Measurements from ENCODE around the gene HDAC4.
A peak's percentile ranks its signal among the peaks of the same experiment; 100 is the strongest.

HDAC4 gene

DNA sequence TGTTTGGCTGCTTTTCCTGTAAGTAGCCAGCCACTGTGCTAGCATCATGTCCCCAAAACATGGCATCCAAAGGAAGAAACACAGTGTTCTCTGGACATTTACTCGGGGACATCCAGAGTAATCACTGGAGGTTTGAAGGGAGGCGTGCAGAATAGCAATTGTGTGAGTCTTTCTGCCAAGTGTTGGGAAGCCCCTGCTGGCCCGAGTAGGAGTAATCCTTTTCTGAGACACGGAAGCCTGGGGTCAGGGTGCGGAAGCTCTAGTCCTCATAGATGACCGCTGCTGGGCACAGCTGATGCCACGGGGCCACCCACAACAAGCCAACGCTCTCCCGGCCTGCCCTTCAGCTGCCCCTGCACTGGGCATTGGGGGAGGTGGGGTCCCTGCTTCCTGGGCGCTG is 24.8 kb upstream of the HDAC4 start:
- DNase-seq (ENCODE audit: low read depth), result no peak

DNA sequence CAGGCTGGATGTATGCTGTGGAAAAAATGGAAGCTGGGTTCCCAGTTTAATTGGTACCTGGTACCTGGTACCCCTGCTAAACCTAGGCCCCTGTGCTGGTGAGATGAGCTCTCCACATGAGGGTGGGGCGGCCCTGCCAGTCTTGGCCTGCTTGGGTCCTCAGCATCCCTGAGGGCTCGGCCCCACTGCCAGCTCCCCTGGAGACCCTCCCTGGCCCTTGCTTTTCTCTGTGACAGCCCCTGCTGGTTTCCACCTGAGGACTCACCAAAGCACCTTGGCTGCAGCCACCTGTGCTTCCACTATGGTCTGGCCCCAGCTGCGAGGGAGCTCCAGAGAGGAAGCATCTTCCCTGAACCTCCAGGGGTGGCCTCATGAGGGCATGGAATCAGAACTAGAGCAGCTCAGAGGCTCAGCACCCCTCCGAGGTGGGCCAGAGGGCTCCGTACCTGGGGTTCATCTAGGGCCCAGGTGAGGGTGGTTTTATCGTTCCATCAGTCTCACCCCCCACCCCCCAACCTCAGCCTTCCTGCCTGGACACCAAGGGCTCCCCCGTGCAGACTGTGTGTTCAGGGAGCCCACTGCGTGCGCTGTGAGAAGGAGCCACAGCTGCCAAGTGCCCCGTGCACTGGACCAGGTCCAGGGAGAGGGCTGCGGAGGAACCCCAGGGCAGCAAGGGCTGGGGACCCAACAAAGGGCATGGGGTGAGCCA is 23.7 kb upstream of the HDAC4 start:
- no peak for DNase-seq (ENCODE audit: low read depth)

DNA sequence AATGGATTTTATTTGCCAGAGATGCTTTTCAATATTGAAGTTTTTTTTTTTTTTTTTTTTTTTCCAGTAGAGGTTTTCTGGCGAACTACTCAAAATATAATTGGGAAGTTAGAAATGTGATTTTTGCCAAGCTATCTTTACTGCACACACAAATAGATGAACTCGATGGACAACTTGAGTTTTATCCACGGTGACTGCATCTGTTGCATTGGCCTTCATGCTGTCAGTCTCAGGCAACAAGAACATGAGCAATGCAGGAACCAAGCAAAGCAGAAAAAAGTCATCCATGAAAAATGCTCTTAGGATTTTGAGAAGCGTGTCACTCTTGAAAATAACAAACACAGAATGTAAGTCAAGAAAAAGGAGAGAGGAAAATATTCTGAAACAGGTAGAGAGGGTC is 22.7 kb upstream of the HDAC4 start:
- DNase-seq (ENCODE audit: low read depth), result no peak

DNA sequence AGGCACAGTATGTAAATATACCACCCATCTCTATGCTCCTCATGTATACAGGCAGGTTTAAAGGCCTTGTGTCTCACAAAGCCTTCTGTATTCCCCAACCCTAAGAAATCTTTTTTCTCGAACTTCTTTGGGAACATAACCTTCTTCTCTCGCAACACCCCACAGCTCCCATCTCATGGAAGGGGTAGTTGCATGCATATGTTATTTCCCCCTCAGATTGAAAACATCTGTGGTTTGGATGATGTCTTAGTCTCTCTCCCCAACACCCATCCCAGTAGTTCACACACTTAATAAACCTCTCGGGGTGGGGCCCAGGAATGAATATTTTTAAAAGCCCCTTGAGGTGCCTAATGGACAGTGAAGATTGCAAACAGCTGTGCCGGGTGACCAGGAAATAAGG is 21.0 kb upstream of the HDAC4 start:
- no peak for DNase-seq (ENCODE audit: low read depth)

DNA sequence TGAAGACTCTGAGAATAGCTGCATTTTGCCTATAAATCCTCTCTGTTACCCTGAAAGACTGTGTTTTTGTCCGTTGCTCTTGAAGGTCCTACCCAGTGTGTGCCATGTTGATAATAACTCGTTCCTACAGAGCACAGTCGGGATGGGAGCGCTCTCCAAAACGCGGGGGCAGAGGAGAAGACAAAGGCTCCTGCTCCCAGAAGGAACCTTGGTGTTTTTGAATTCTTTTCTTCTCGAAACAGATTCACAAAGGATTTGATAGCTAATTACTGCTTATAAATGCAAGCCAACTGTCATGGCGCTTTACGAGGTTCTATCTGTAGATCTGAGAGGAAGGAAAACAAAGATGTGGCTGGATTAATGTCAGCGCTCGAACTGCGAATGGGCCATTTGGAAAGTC is 19.3 kb upstream of the HDAC4 start:
- no peak for DNase-seq (ENCODE audit: low read depth)

DNA sequence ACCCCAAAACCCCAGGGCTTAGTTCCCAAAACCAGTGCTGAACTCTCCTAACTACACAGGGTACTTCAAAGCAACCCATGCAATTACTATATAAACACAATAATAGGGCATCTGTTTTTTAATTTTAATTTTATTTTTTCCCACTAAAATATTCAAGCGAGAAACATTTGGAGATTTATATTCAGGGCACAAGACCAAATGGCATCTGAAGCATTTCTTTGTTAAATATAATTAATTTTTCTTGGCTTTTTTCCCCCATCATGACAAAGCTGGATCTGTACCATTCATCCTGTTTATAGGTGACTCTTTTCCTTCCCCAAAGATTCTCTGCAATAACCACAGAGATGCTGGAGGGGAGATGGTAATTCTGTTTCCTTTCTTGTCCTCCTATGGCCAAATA is 18.1 kb upstream of the HDAC4 start:
- DNase-seq (ENCODE audit: low read depth), result no peak

DNA sequence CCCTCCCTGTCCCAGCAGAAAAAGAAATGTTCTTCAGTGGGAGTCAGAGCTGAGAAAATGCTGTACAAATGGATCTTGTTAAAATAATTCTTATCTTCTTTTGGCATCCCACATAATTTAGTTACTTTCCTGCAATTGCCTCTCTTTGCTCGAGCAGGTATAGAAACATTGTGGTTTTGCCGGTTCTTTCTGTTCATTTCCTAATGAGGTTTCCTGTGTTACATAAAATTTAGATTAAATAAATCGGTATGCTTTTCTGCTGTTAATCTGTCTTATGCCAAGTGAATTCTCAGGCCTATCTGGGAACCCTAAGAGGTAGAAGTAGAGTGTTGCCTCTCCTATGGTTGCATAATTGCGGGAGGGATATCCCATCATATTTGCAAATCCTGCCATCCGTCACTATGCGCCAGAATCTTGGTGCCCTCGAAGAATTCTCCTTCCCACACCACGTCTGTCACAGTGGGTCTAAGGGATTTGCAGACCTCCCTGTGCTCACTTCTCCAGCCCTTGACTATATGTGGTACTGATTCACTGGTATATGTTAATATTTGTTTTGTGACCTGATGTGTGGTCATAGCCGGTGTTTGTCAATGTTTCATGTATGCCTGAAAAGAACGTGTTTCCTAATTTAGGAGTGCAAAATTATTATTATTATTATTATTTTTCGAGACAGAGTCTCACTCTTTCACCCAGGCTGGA is 12.2 kb upstream of the HDAC4 start:
- no peak for DNase-seq (ENCODE audit: low read depth)

DNA sequence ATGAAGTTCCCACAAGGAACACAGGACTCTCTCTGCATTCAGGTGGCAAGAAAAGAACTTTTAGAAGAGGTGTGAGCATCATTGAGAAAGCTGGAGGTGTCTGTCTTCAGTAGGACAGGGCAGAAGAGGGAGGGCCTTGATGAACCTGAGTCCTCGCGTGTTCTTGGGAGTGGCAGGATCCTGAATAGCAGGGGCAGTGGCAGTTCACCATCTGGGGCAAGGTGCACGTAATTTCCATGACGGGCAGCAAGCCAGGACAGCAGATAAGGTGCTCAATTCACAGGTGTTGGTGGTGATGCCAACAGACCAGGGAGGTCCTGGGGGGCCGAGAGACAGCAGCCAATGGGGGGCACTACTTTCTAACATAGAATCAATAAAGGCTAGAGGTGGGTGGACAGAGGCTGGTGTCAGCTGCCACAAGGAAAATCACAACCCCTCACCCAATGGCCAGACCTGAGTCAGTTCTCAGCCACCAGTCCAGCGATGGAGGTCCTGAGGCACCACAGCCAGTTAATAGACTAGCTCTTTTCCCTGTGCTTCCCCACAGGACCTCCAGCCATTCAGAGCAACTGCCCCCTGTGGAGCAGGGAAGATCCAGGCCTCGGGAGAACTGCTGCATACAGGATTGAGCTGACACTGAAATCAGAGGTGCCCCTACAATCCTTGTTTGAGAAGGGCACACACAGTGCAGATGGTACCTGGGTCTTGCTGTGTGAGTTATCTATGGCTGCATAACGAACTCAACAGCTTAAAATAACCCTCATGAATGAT is 10.9 kb upstream of the HDAC4 start:
- DNase-seq (ENCODE audit: low read depth), result no peak

DNA sequence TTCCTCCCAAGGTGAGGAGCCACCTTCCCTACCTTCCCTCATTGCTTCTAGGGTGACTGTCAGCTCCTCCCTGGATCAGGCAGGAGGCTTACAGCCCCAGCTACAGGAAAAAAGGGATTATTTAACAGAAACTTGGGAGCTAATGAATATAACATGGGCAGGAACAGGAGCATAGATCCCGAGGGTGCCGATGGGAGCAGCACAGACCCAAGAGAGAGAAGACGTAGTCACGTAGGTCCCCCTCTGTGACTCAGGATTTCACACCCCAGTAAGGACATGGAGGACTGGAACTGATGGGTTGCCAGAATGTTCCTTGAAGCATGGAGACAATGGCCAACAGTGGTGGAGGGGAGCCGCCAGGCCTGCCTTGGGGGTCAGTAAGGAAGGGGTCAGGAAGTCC is 10.3 kb upstream of the HDAC4 start:
- no peak for DNase-seq (ENCODE audit: low read depth)

DNA sequence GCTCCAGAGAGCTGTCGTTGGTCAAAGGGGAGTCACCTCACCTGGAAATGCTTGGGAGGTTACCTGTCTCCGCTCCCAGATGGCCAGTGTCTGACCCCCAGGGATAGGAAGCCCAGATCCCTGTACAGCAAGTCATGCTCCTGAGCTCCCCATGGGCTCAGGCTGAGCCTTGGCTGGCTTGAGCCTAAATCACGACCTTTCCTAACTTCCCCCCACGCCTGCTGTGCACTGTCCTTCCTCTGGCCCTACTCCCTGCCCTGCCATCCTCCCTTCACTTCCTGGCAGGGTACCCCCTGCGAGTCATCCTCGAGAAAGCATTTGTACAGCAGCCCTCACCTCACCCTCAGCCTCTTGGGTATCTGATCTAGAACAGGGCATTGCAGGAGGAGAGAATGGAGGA is 9.2 kb upstream of the HDAC4 start:
- DNase-seq (ENCODE audit: low read depth), result no peak

DNA sequence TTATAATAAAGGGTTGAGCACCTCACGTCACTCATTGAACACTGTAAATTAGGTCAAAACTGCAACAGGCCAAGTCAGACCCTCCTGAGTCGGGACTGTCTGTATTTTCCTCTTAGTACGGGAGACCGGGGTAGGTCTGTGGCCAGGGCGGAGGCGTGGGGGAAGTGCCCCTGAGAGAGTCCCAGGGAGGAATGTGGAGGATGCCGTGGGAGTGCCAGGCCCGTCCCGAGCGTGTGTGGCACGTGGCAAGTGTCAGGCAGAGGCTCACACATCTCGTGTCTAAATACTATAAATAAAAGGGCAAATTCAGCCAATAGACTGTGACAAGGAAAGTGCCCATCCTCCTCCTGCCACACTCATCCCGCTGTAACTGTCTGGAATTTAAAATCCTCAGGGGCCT is 6.3 kb upstream of the HDAC4 start:
- no peak for DNase-seq (ENCODE audit: low read depth)

DNA sequence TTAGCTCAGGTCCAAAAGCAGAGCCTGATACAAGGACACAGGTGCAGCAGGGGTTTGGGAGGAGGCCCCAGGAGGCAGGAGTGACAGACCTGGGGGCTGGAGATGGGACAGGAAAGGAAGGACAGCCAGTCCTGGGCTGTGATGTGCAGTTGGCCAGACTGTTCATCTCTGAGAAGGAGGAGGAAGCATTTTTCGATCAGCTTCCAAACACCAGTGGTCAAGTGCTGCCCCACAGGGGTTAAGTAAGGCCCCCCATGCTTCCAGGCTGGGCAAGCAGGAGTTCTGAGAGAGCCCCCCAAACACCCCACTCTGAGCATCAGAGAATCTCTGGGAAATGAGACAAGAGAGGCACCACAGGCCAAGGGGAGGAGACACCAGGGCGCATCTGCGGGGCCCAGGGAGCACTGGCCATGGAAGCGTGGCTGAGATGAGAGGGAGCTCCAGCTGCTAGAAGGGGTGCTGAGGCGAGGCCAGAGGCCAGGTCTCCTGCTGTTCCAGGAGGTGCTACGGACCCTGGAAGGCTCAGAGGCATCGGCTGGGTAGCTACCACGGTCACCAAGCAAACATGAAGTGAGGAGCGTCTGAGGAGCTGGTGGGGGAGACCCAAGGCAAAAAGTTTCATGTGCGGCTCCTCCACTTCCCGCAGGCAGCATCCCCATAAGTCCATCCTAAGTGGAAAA is 5.6 kb upstream of the HDAC4 start:
- no peak for DNase-seq (ENCODE audit: low read depth)

DNA sequence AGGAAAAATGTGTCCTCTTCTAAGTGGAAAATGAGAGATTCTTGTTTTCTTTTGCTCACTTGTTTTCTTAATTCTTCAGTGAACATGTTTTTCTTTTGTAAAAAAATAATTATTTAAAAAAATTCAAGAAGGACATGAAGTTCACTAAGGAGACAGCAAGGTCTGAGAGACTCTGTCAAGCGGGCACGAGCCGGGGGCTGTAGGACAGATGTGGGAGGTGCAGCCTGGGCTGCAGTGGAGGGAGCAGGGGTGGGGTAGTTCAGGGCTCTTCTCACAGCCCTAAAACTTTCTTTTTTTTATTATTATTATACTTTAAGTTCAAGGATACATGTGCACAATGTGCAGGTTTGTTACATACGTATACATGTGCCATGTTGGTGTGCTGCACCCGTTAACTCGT is 4.3 kb upstream of the HDAC4 start:
- DNase-seq (ENCODE audit: low read depth), result no peak

DNA sequence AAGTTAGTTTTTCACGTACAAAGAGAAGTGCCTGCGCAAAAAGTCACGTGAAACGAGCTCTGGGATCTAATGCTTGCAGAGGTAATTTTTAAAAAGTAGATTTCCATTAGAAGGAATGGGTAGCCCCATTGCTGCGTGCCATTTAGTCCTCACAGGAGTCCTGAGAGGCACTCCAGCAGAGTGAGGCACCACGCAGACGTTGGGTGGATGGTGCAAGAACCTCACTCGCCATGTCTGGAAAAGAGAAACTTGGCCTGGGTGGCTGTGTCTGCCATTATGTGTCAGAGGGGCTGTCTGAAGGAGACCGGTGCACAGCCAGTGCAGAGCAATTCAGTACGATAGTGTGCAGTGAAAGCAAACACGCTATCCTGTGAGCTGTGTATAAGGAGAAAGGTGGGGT is 1.8 kb upstream of the HDAC4 start:
- DNase-seq (ENCODE audit: low read depth), result no peak

DNA sequence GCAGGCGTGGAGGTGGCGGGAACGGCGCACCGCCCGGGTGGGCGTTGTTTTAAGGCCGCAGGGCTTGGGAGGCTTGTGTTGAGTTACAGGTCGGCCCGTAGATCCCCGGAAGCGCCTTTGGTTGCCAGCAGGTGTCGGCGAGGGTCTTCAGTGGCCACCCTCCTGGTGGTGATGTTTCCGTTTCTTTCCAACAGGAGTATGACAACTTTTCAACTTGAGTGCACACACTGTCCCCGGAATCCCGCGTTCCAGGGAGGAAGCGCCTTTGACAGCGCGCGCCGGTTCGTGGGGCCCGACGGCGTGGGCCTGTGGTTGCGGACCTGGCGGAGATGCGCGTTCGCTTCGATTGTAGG is 1.0 kb upstream of the HDAC4 start:
- peak; percentile 8 for DNase-seq (ENCODE audit: low read depth)

DNA sequence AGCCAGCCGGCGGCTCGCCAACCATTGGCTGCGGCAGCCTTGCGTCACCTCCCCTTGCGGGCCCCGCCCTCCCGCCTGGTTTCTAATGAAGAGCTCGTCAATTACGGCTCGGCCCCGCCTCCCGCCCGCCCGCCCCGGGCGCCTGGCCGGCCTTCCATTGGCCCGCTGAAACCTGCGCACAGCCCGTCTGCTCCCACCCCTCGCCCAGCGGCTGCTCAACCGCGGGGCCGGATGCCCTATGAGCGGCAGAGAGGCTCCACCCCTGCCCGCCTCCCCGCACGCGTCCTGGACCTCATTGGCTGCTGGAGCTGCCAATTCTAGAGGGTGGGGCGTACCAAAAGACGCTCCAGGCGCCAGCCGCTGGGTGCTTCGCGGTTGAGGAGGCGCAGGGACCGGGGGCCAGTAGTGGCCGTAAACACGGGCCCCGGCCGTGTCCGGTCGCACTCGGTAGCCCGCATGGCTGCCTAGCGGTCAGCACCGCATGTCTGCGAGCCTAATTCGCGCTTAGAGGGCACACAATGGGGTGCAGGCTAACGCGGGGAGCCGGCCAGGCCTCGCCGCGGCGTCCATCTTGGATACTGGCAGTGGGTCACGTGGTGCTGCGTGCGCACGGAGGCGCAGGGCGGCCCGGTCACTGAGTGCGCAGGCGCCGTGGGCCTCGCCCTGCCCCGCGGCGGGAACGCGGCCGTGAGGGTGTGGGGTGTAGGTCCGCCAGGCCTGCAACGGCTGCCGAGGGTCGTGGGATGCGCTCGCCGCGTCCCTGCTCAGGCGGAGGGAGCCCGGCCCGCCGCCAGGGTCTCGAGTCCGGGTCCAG is 454 bp upstream of the HDAC4 start:
- peak; percentile 98 for DNase-seq (ENCODE audit: low read depth)

DNA sequence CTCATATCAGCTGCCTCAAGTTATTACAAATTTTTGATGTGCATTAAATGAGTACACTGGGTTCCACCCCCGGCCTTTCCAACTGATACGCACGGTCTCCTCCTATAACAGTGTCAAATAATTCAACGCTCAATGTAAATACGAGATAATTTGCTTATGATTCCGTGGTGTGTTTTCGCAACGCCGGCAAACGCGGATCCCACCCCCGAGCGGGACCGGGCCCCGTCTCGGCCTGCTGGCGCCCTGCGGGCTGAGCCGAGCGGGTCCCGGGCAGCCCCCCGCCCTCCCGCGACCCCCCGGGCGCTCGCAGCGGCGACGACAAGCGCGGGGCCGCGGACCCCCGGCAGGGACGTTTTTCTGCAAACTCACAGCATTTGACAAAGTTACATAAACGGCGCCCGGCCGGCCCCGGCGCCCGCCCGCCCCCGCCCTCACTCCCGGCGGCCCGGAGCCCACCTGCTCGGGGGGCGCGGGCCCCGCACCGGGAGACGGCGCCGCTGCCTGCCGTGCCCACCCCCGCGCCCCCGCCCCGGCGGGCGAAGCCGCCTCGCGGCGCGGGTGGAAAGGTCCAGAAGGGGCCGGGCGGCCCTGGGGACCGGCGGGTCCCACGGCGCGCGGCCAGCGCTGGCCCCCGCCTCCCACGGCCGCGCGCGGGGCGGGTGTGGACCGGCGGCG is 762 bp downstream of the HDAC4 start:
- no peak for DNase-seq (ENCODE audit: low read depth)

DNA sequence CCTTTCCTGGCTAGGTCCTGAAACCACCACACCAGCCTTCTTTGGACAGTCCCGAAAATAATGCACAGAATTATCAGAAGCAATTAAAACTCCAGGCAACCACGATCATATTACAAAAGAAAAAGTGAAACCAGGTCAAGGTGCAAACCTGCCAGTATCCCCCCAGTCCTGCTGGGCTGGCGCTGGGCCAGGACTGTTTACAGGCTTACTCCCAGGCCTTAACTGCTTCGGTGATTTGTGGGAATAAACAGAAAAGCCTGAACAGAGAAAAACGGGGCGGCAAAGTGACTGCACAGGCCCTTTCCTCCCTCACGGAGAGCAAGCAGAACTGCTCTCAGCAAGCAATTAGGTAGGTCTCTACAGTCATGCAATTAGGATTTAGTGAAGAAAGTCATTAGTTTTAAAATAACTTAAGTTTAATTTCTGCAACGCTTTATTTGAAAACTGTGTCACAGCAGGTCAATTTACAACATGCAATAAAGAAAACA is 1.3 kb downstream of the HDAC4 start:
- no peak for DNase-seq (ENCODE audit: low read depth)

DNA sequence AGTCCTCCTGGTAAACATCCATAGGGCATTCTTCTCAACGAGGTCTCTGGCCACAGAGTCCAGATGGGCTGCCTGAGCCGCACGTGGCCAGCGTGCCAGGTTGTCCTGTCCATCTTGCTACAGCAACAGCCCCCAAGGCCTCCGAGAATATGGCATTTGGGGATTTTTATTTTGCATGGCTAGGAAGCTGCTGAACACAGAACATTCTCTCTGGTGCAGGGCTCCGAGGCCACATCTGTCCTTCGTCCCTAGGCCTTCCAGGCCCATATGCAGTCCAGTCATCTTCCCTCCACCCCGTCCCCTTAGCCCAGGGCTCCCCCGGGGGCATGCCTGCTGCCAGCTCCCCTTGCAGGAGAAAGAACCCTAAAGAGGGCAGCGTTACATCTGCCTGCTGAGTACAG is 2.3 kb downstream of the HDAC4 start:
- no peak for DNase-seq (ENCODE audit: low read depth)

DNA sequence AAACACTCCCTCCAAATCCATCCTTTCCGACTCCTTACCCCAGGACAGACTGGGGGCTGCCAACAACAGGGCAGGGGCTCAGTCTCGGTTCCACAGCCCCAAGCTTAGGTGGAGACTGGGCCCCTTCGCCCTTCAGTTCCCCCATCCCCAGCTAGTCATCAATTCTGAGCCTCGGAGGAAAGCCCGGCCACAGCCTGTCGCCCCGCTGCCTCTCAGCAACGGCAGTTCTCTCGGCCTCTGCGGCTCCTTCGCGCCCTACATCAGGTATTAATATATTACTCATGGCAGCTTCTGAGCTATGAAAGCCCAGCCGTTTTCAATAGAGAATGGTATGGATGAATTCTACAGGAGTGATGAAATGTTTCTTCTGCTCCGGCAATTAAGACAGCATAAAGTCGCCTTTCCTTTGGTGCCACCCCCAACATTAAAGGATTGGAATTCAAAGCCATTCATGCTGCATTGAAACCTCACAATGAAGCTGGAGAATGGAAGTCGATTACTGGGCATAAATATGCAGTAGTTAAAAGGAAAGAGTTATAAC is 2.8 kb downstream of the HDAC4 start:
- peak; percentile 53 for DNase-seq (ENCODE audit: low read depth)
